Measurements from ENCODE around the gene TAF15.

Gene TAF15

DNA sequence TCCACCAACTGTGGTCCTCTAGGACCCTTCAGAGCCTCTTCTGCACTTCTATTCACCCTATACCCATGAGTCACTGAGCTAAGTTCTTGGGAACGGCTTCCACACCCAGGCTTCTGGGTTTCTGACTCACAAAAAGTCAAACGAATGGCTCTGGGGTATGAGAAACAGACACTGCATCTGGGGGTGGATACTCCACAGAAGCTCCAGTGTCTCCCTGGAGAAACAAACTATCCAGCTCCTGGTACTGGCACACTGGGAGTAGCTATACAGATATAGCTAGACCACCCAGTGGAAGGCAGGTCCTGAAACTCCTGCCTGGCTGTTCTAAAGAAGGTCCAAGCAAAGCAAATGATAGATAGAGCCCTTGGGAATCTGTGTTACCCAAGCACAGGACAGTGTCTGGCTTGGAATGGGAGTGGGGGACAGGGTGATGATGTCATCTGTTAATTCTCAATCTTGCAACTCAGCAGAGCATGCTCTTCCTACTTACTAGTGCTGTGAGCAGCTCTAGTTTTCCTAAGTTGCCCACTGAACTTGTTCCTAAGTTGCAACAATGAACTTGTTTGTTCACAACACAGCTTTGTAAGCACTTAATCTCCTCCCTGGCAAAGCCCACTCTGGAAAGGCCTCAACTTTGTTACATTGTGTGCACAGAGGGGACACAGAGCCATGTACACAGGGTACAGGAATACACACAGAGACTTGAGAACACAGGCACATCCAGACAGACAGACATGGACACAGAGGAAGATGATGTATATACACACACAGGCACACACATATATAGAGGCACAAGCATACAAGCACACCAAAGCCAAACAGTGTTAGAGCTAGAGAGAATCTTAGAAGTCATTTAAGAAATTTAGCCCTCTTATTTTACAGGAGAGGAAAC, 20.6 kb upstream of the TAF15 start:
- DNase-seq: peak; percentile 93

GRCh38 chr17:35790841-35791240, 18.4 kb upstream of the TAF15 start:
- DNase-seq: no peak

GRCh38 chr17:35791681-35792350, 17.5 kb upstream of the TAF15 start:
- no peak for DNase-seq

DNA sequence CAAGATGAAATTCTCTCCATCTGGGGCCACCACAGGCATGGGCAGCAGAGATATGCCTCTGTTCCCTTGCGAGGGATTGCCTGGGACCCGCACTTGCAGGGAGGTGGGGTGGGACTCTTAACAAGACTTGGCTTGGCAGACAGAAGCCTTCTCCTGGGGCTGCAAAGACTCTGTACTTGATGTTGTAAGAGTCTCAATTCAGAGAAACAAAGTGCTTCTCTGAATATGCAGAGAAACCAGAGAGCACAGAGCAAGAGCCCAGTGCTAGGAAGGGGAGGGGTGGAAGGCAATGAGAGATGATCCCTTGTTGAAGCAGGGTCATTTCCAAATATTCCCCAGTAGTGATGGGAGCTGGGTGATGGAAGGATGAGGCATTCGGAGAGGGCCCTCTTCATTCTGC, 16.0 kb upstream of the TAF15 start:
- no peak for DNase-seq

DNA sequence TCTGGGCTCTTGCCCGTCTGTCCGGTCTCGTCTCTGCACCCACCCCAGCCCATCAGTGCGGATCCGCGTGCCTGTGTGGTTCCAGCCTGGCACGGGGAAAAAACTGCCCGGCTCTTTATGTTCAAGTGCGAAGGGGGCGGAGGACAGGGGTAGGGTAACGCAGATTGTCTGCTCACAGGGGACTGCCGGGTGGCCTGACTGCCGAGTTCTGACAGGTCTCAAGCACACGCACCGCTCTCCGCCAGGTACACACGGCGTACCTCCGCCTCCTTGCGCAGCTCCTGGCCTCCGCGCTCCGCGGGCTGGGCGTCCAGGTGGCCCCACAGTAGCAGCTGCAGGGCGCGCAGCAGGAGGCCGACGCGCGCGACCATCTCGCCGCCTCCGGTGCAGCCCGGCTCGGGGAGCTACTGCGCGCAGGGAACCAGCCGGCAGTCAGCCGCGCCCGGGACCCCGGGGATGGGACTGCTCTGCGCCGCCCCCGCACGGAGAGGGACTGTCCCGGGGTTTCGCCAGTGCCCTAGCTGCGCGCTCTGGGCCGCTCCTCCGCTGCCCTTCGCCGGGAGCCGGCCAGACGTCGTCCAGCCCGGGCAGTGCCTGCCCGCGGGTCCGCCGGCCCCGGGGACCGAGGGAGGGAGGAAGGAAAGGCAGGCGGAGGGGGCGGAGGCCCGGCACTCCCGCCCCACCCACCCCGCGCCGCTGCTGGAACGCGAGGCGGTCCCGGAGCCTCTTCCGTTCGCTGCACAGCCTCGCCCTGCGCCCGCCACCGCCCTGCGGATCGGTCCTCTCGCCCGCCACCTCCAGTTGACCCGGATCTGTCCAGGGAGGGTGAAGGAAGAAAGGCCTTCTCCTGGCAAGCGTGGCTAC, 14.0 kb upstream of the TAF15 start, which contains the start of gene MMP28:
Gene MMP28 (minus strand): TSS at position 635 of the 864 bp plus-strand sequence. CDS start 264 bp downstream, at position 371.
- peak; percentile 42 for DNase-seq

DNA sequence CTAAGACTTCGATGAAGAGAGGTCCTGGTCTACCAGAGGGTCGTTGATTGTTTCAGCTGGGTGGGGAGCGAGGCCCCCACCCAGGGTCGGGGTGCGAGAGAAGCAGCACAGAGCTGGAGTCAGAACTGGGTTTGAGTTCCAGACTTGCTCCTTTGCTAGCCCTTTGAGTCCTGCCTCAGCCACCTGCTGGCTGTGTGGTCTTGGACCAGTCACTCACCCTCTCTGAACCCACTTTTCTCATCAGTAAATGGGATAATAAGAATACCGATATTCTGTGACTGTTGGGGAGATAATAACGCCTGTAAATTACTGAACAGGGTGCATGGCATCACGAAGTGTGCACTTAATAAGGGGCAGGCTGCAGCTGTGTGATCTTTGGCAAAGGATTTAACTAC, 13.4 kb upstream of the TAF15 start:
- no peak for DNase-seq

DNA sequence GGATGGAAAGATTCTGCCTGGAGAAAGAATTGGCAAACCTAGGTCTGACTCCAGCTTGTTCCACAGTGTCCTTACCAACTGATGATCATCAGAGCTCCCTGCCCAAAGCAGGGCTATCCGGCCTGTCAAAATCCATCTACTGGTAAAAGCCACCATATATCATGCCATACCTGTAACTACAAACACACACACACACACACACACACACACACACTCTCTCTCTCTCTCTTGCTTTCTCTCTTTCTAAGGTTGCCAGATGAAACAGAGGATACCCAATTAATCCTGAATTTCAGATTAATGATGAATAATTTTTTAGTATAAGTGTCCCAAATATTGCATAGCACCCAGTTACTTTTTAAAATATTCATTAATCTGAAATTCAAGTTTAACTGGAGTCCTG, 12.3 kb upstream of the TAF15 start:
- no peak for DNase-seq

DNA sequence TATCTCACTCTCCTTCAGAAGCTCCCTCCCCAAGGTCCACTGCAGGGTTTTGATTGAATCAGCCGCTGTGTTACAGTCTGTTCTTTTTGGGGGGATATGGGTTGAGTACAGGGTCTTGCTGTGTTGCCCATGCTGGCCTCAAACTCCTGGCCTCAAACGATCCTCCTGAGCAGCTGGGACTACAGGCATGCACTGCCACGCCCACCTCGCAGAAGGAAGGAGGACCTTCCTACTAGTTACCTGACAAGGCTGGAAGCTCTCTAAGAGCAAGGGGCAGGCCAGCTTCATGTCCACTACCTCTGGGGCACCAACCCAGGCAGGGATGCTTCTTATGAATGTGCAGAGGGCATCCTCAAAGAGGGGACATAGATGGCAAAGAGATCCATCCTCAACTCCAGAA, 11.9 kb upstream of the TAF15 start:
- no peak for DNase-seq

DNA sequence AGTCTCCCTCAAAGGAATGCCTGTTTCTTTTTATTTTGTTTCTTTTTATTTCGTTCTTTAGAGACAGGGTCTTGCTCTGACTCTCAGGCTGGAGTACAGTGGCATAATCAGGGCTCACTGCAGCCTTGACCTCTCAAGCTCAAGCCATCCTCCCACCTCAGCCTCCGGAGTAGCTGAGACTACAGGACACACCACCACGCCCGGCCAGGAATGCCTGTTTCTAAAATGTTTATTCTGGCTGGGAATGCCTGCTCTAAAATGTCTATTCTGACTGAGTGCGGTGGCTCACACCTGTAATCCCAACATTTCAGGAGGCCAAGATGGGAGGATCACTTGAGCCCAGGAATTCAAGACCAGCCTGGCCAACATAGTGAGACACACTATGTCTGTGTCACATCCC, 11.4 kb upstream of the TAF15 start:
- no peak for DNase-seq

- DNase-seq: peak; percentile 78
These were observed 9.3 kb upstream of the TAF15 start for GRCh38 chr17:35799942-35800341.

GRCh38 chr17:35801583-35802224, 7.6 kb upstream of the TAF15 start:
- no peak for DNase-seq

DNA sequence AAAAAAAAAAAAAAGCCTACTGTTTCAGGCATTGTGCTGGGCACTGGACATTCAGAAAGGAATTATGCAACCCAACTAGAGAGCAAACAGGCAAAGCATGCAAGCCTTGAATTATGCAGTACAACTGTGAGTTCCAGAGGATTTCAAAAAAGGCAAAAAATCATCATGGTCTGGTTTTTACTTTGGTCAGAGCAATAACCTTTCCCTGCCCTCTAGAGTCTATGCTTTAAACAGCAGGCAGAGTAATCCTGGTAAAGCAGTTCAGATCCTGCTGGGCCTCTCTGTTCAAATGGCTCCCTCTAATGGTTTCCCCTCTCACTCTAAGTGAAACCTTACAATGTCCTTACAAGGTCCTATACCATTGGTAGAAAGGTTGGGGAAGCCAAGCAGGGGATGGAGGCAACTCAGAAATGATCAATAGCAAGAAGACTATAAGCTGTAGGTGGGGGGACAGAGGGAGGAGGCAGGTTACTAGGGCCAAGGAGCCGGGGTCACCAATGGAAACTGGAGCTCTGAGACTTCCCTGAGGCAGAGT, 4.6 kb upstream of the TAF15 start:
- peak; percentile 90 for DNase-seq

- DNase-seq: peak; percentile 87
These were observed 1.7 kb upstream of the TAF15 start for GRCh38 chr17:35807371-35808144.

DNA sequence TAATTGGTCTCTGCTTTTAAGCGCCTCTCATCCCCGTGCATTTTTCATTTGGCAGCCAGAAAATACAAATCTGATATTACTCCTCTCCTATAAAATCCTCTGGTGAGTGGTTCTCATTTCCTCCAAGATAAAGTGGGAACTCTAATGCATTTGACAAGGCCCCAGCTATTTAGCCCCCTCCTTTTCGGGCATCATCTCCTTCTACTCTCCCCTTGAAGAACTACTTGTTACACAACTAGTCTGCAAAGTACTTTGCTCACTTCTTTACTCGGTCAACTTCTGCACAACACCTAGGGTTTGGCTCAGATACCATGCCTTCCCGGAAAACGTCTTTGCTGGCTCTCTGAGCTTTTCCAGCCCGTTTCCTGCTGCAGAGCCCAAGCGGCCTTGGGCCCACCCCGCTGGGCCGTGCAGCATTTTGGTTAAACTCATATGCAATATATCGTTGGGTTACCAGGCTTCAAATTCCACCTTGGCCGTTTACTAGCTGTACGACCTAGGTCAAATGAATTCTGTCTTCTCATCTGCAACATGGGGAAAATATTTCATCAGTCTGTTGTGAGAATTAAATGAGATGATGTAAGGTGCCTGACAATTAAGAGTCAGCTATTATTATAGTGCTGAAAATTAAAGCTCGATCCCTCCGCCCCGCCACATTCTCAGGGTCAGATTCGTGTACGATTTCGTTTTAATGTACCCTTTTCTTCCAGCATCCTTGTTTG, 883 bp upstream of the TAF15 start:
- no peak for DNase-seq

DNA sequence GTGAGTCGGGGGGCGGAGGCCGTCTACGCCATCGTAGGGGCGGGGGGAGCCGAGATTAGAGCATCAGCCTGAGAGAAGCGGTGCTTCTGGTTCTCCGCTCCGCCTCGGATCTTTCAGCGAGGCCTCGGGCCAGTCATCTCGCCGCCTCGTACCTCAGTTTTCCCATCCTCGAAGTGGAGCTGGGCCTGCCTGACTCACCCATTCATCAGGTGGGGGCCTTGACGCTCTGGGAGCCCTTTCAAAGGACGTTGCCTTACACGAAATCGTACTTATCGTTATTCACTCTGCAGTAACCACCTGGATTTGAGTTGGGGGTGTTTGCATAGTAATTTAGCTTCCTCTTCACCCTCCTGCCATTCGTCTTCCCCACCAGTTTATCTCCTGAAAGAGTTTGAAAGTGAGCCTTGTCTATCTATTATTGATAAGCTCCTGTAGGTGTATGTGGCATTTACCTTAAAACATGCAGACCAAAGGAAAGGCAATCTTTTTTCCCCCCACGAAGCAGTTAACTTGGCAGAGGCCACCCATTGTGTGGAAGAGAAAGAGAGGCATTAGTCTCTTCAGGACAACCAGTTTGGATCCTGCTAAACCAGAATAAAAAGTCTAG, 674 bp downstream of the TAF15 start:
- peak; percentile 30 for DNase-seq

- DNase-seq: no peak
These were observed 2.5 kb downstream of the TAF15 start for GRCh38 chr17:35811759-35812158.

DNA sequence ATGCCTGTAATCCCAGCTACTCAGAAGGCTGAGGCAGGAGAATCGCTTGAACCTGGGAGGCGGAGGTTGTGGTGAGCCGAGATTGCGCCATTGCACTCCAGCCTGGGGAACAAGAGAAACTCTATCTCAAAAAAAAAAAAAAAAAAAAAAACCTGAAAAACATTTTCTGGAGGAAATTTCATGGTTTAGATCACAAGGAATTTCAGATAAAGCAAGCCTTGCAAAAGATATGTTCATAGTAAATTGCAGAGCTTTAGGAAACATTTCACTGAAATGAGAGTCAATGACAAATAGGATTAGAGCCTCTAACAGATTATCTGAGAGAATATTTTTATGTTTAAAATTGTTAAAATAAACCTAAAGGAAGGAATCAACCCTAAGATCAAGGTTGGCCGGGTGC, 3.2 kb downstream of the TAF15 start:
- DNase-seq: no peak

DNA sequence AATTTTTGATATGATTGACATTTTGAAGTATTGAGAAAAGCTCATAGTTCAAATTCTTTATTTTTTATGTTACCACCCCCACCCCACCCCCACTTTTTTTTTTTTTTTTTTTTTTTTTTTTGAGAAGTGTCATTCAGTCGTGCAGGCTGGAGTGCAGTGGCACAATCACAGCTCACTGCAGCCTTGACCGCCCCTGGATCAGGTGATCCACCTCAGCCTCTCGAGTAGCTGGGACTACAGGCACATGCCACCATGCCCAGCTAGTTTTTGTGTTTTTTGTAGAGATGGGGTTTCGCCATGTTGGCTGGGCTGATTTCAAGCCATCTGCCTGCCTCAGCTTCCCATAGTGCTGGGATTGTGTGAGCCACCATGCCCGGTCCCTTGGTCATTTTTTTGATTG, 7.4 kb downstream of the TAF15 start:
- DNase-seq: no peak

- no peak for DNase-seq
These were observed 7.9 kb downstream of the TAF15 start for GRCh38 chr17:35817196-35817595.

- DNase-seq: no peak
These were observed 10.2 kb downstream of the TAF15 start for GRCh38 chr17:35819455-35819854.

Data from fibroblast of skin of back (primary cell).